ENCODE measurements around the gene TMC6. TPM values are rescaled to one million over a fixed set of nuclear protein-coding genes. Genes with fewer than 3 reads are reported as not detected.

The TMC6 gene
- total RNA-seq, 3 donors from 2014 or later, result 18.6 to 45.9 (median 28.4) TPM

DNA sequence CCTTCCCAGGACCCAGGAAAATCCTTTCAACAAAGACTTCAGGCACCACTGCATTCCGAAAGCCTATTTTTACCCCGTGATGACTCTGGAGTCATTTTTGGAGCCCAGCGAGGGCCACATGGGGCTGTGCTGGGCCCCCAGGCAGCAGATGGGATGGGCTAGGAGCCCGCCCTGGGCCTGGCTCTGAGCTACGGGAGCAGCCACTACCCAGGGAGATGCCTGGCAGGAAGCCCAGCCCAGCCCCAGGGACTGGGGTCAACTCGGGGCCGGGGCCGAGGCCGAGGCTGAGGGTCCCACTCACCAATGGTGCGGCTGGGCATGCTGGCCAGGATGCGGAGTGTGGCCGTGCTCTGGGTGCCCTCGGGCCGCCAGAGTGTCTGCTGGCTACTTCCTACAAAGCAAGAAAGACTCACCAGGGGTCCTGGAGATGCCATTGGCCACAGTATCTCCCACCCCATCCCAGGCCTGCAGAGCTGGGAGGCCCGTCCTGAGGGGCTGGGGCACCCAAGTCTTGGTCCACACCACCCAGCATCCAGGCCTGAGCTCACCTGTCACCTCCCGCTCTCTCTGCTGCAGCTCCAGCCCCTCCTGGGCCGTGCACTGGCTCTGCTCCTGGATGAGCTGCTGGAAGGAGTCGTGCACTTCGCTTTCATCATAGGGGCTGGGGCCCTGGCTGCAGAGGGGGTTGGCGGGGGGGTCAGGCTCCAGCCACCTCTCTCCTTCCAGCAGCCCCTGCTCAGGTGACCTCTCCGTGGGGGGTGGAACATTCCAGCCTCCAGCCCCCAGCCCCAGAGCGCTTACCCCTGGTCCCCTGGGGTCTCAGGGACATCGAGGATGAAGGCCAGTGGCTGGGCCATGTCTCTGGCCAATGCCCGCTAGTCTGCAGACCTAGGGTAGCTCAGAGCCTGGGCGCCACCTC is 2.3 kb downstream of the TMC6 start:
- Histone ChIP-seq H3K36me3 (peaks cover 3% of the 10 kb centered on the region), H3K27ac (peak overlapping the region; percentile 90), H3K9me3 (no peaks in the 10 kb centered on the region), H3K4me3 (peak overlapping the region in 1 of 3 donors; percentile 86), H3K27me3 (no peaks in the 10 kb centered on the region), H3K4me1 (no peaks in the 10 kb centered on the region)
- DNase-seq (ENCODE audit: low spot score in 2 of 2), result no peak
- intact Hi-C loops (cut with DNase I; ENCODE audit: low total_unique reads), result no loop called here
- no peak for TF ChIP-seq POLR2AphosphoS5 (IDR thresholded peaks at IDR 0.05)
- TF ChIP-seq POLR2A (IDR thresholded peaks at IDR 0.05), result no peak
- TF ChIP-seq, protein P1, sequence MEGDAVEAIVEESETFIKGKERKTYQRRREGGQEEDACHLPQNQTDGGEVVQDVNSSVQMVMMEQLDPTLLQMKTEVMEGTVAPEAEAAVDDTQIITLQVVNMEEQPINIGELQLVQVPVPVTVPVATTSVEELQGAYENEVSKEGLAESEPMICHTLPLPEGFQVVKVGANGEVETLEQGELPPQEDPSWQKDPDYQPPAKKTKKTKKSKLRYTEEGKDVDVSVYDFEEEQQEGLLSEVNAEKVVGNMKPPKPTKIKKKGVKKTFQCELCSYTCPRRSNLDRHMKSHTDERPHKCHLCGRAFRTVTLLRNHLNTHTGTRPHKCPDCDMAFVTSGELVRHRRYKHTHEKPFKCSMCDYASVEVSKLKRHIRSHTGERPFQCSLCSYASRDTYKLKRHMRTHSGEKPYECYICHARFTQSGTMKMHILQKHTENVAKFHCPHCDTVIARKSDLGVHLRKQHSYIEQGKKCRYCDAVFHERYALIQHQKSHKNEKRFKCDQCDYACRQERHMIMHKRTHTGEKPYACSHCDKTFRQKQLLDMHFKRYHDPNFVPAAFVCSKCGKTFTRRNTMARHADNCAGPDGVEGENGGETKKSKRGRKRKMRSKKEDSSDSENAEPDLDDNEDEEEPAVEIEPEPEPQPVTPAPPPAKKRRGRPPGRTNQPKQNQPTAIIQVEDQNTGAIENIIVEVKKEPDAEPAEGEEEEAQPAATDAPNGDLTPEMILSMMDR (IDR thresholded peaks at IDR 0.05), result no peak

DNA sequence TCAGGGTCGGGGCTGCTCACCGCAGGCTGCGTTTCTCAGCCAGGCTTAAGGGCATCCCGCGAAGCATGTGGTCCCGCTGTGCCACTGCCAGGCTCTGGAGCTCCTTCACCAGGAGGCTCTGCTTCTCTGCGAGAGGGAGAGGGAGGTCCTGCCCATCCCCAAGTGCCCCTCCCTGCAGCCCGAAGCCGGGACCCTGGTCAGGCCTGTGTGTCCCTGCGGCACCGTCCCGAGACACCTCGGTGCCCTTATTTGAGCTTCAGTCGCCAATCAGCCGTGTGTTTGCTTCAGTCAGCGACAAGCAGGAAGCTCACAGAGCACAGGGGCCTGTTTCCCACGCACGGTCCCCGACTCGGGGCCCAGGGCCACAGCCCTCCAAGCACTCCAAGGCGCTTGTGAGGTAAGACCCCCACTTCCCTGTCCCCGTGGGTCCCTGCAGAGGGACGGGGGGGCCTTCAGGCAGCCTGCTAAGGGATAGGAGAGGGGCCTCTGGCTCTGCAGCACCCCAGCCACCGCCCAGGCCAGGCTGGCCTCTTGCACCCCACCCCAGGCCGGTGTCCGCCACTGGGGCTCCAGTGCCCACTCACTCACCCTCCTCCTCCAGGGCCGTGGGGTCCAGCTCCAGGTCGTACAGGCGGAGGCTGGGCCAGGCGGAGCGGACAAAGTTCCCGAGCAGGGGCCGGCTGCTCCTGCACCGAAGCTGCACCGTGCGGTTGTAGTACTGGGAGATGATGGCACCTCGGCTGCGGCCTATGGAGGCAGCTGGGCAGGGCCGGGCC is 3.2 kb downstream of the TMC6 start:
- TF ChIP-seq, protein P1 (IDR thresholded peaks at IDR 0.05), result no peak
- TF ChIP-seq POLR2AphosphoS5 (IDR thresholded peaks at IDR 0.05) (no peak), POLR2A (IDR thresholded peaks at IDR 0.05) (no peak)
- Histone ChIP-seq H3K9me3 (no peaks in the 10 kb centered on the region), H3K36me3 (peaks cover 3% of the 10 kb centered on the region), H3K4me3 (no peak overlapping the region), H3K27ac (peak overlapping the region in 1 of 2 donors; percentile 90), H3K27me3 (no peaks in the 10 kb centered on the region), H3K4me1 (no peaks in the 10 kb centered on the region)
- DNase-seq (ENCODE audit: low spot score in 2 of 2), result no peak
- intact Hi-C loops (cut with DNase I; ENCODE audit: low total_unique reads), result no loop called here

DNA sequence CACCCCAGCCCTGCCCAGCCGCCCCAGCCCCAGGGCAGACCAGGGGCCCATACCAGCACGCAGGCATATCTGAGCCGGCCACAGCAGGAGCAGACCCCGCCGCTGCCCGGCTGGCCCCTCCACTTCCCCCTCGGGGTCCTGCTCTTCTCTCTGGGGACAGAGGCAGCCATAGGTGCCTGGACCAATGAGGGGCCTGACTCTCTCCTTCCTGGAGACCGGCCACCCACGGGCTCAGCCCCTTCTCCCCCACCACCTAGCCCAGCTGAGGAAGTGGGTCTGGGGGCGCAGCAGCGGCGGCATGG is 3.8 kb downstream of the TMC6 start:
- no peak for DNase-seq (ENCODE audit: low spot score in 2 of 2)
- Histone ChIP-seq H3K9me3 (no peaks in the 10 kb centered on the region), H3K36me3 (peaks cover 3% of the 10 kb centered on the region), H3K27ac (peak overlapping the region in 1 of 2 donors; percentile 90), H3K4me3 (no peak overlapping the region), H3K4me1 (no peaks in the 10 kb centered on the region), H3K27me3 (no peaks in the 10 kb centered on the region)
- TF ChIP-seq POLR2A (IDR thresholded peaks at IDR 0.05), result no peak
- no peak for TF ChIP-seq POLR2AphosphoS5 (IDR thresholded peaks at IDR 0.05)
- TF ChIP-seq, protein P1 (IDR thresholded peaks at IDR 0.05), result no peak
- intact Hi-C loops (cut with DNase I; ENCODE audit: low total_unique reads), result no loop called here

DNA sequence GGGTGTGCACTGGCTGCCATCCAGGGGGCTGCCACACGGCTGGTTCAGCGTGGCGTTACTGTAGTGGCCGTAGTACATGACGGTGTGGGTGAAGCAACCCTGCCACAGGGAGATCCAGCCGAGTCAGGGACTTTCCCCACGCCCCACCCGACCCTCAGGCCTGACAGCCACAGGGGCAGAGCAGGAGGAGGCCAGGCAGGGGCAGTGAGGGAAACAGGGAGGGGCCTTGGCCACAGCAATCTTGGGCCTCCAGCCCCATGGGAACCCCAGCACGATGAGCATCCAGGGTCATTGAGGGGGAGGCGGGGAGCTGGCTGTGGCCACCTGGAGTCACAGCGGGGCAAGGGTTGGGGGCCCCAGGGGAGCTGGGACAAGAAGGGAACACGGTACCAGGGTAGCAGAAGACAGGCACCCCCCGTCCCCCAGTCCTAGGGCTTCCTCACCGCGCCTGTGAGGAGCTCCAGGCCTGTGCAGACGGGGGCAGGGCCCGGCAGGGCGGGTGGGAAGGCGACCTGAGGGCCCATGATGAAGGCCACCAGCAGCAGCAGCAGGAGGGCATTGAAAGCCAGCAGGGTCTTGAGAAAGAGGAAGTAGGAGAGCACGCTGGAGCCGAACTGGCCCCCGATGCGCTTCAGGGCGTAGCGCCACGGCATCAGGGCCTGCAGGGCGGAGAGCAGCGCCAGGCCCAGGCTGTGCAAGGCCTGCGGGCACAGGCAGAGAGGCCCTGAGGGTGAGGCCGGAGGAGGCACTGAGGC is 4.3 kb downstream of the TMC6 start:
- Histone ChIP-seq H3K36me3 (peaks cover 3% of the 10 kb centered on the region), H3K27me3 (no peaks in the 10 kb centered on the region), H3K9me3 (no peaks in the 10 kb centered on the region), H3K27ac (peak overlapping the region in 1 of 2 donors; percentile 90), H3K4me1 (no peaks in the 10 kb centered on the region), H3K4me3 (no peak overlapping the region)
- intact Hi-C loops (cut with DNase I; ENCODE audit: low total_unique reads), result no loop called here
- TF ChIP-seq, protein P1 (IDR thresholded peaks at IDR 0.05), result no peak
- TF ChIP-seq POLR2AphosphoS5 (IDR thresholded peaks at IDR 0.05) (no peak), POLR2A (IDR thresholded peaks at IDR 0.05) (no peak)
- no peak for DNase-seq (ENCODE audit: low spot score in 2 of 2)

All from breast epithelium (tissue), 4 donors.